ENCODE measurements around the gene GRHL3.

GRHL3 gene

GRCh38 chr1:24318615-24319311 lies 394 bp upstream of the GRHL3 start:
- no peak for DNase-seq

- DNase-seq, result no peak
These were observed 805 bp downstream of the GRHL3 start for GRCh38 chr1:24319962-24320361.

GRCh38 chr1:24321126-24321525 lies 2.0 kb downstream of the GRHL3 start:
- DNase-seq, result peak; percentile 43

GRCh38 chr1:24321697-24322469 lies 2.7 kb downstream of the GRHL3 start:
- DNase-seq, result peak; percentile 76

GRCh38 chr1:24322470-24323177 lies 3.5 kb downstream of the GRHL3 start:
- DNase-seq, result no peak

GRCh38 chr1:24323281-24323680 lies 4.1 kb downstream of the GRHL3 start:
- no peak for DNase-seq

- no peak for DNase-seq
These were observed 5.7 kb downstream of the GRHL3 start for GRCh38 chr1:24324903-24325302.

GRCh38 chr1:24325587-24326449 lies 6.7 kb downstream of the GRHL3 start:
- DNase-seq, result no peak

GRCh38 chr1:24327486-24327885 lies 8.3 kb downstream of the GRHL3 start:
- DNase-seq, result no peak

GRCh38 chr1:24327891-24328290 lies 8.7 kb downstream of the GRHL3 start:
- no peak for DNase-seq

- DNase-seq, result no peak
These were observed 10.2 kb downstream of the GRHL3 start for GRCh38 chr1:24329331-24329730.

GRCh38 chr1:24329797-24330543 lies 10.8 kb downstream of the GRHL3 start:
- no peak for DNase-seq

- DNase-seq, result no peak
These were observed 13.0 kb downstream of the GRHL3 start for GRCh38 chr1:24331961-24332673.

- DNase-seq, result no peak
These were observed 16.9 kb downstream of the GRHL3 start for GRCh38 chr1:24336075-24336474.

GRCh38 chr1:24337455-24337854 lies 18.3 kb downstream of the GRHL3 start:
- DNase-seq, result peak; percentile 1

GRCh38 chr1:24338447-24338846 lies 19.3 kb downstream of the GRHL3 start:
- no peak for DNase-seq

- DNase-seq, result no peak
These were observed 20.8 kb downstream of the GRHL3 start for GRCh38 chr1:24339996-24340395.

GRCh38 chr1:24340770-24341169 lies 21.6 kb downstream of the GRHL3 start:
- DNase-seq, result no peak

GRCh38 chr1:24341260-24341659 lies 22.1 kb downstream of the GRHL3 start:
- peak; percentile 89 for DNase-seq

- DNase-seq, result no peak
These were observed 24.4 kb downstream of the GRHL3 start for GRCh38 chr1:24343412-24344089.

Measured in NCI-H69 (cell line).